OCI-LY3 (cell line): ENCODE results near the gene C3AR1.

Experiments
- H2AFZ ChIP-seq: fragments of 200-600, 300-600 bp; shearing (Covaris generic); 2 replicates; pipeline ENCODE4 v1.6.0; 2014; ENCODE audit warnings: antibody characterized with exemption, low read depth, low read length
- H3K27ac ChIP-seq: fragments of 200-600, 300-600 bp; sonication (generic); 2 replicates; pipeline ENCODE4 v1.5.1; 2014; ENCODE audit warnings: mild to moderate bottlenecking, low read length, moderate library complexity, mixed read lengths
- H3K27me3 ChIP-seq: fragments of 200-600, 300-600 bp; sonication (generic); 2 replicates; pipeline ENCODE4 v1.6.1; 2014; ENCODE audit warnings: low read depth, low read length, mixed read lengths
- H3K36me3 ChIP-seq: fragments of 200-600, 300-600 bp; sonication (generic); replicated peaks from 2 replicates; pipeline ENCODE3; 2014; ENCODE audit warnings: low read depth, low read length, mixed read lengths
- H3K4me1 ChIP-seq: fragments of 300-600, 200-600 bp; sonication (generic); 2 replicates; pipeline ENCODE4 v1.6.1; 2014; ENCODE audit warnings: low read length, mixed read lengths
- H3K4me2 ChIP-seq: fragments of 200-600, 300-600 bp; sonication (generic); 2 replicates; pipeline ENCODE4 v1.6.1; 2014; ENCODE audit warnings: low read length, mixed read lengths
- H3K4me3 ChIP-seq: fragments of 300-600, 200-600 bp; sonication (generic); 2 replicates; pipeline ENCODE4 v1.5.1; 2014; ENCODE audit warnings: antibody characterized with exemption, mild to moderate bottlenecking, low read length, moderate library complexity
- H3K79me2 ChIP-seq: fragments of 300-600, 200-600 bp; shearing (Covaris generic); 2 replicates; pipeline ENCODE4 v1.6.1; 2014; ENCODE audit warnings: mild to moderate bottlenecking, low read length, mixed read lengths
- H3K9ac ChIP-seq: fragments of 300-600, 200-600 bp; shearing (Covaris generic); 2 replicates; pipeline ENCODE4 v1.6.0; 2014; ENCODE audit warnings: mild to moderate bottlenecking, low read length, moderate library complexity
- H3K9me3 ChIP-seq: fragments of 200-600, 300-600 bp; shearing (Covaris generic); 2 replicates; pipeline ENCODE4 v1.6.1; 2014; ENCODE audit warnings: low read length, mixed read lengths; ENCODE audit not compliant: insufficient read depth
- H4K20me1 ChIP-seq: fragments of 200-600, 300-600 bp; sonication (generic); 2 replicates; pipeline ENCODE4 v1.6.1; 2016; ENCODE audit warnings: low read length, mixed read lengths; ENCODE audit not compliant: insufficient read depth
- EZH2phosphoT487 ChIP-seq: fragments of 200-600 bp; shearing (Covaris generic); IDR thresholded peaks from 2 replicates; pipeline ENCODE4 v1.6.1; 2018; ENCODE audit warnings: antibody characterized with exemption, mixed run types, low read depth
- TF ChIP-seq, protein P1 (sequence below): fragments of 200-600, 300-600 bp; sonication (generic); IDR thresholded peaks from 2 replicates; pipeline ENCODE4 v1.5.1; 2014; ENCODE audit warnings: antibody characterized with exemption, low read length, low read depth

C3AR1 gene

DNA sequence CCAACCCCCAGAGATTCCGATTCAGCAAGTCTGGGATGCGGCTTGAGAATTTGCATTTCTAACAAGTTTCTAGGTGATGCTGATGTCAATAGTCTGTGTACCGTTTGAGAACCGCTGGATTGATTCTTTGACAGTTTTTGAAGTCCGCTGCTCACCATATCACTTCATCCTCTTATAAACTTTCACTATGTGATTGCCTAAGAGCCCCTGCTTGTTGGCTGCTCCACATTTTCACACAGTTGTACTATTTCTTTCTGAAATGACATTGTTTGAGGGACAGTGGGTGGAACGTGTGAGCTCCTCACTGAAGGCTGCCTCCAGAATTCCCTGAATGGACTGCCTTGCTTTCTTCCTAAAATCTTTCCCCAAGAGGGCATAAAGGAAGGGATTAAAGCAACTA is 7.7 kb downstream of the C3AR1 start:
- Histone ChIP-seq H3K4me3 (no peak overlapping the region), H3K36me3 (peaks cover 3% of the 10 kb centered on the region), H3K79me2 (no peaks in the 10 kb centered on the region), H3K4me2 (no peak overlapping the region), H4K20me1 (no peaks in the 10 kb centered on the region), H3K9me3 (no peaks in the 10 kb centered on the region), H3K27ac (no peak overlapping the region), H2AFZ (no peak overlapping the region), H3K9ac (no peak overlapping the region), H3K27me3 (no peaks in the 10 kb centered on the region), H3K4me1 (peaks cover 5% of the 10 kb centered on the region)
- TF ChIP-seq, protein P1, sequence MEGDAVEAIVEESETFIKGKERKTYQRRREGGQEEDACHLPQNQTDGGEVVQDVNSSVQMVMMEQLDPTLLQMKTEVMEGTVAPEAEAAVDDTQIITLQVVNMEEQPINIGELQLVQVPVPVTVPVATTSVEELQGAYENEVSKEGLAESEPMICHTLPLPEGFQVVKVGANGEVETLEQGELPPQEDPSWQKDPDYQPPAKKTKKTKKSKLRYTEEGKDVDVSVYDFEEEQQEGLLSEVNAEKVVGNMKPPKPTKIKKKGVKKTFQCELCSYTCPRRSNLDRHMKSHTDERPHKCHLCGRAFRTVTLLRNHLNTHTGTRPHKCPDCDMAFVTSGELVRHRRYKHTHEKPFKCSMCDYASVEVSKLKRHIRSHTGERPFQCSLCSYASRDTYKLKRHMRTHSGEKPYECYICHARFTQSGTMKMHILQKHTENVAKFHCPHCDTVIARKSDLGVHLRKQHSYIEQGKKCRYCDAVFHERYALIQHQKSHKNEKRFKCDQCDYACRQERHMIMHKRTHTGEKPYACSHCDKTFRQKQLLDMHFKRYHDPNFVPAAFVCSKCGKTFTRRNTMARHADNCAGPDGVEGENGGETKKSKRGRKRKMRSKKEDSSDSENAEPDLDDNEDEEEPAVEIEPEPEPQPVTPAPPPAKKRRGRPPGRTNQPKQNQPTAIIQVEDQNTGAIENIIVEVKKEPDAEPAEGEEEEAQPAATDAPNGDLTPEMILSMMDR = no peak
- TF ChIP-seq EZH2phosphoT487 = no peak

DNA sequence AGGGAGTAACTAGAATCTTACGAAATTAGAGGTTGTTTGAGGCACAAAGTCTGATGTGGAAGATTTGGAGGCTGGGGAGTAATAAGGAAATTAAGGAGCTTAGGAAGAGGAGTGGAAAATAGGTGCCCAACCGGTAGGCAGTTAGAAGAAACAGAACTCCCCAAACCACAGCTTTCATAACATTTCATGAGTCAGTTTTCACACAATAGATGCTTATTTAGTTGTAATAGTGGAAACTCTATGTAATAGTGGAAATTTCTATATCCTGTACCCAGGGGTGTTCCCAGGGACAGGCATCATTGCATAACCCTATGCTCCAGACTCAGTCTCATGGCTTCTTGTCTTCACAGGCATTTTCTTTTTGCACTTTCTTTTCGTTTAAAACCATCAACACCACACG is 8.3 kb downstream of the C3AR1 start:
- Histone ChIP-seq H3K9me3 (no peaks in the 10 kb centered on the region), H3K4me3 (no peak overlapping the region), H3K9ac (no peak overlapping the region), H2AFZ (no peak overlapping the region), H3K4me1 (peaks cover 5% of the 10 kb centered on the region), H3K36me3 (peaks cover 6% of the 10 kb centered on the region), H3K4me2 (no peak overlapping the region), H3K27me3 (no peaks in the 10 kb centered on the region), H3K79me2 (no peaks in the 10 kb centered on the region), H3K27ac (no peak overlapping the region), H4K20me1 (no peaks in the 10 kb centered on the region)
- no peak for TF ChIP-seq EZH2phosphoT487
- TF ChIP-seq, protein P1 = no peak

DNA sequence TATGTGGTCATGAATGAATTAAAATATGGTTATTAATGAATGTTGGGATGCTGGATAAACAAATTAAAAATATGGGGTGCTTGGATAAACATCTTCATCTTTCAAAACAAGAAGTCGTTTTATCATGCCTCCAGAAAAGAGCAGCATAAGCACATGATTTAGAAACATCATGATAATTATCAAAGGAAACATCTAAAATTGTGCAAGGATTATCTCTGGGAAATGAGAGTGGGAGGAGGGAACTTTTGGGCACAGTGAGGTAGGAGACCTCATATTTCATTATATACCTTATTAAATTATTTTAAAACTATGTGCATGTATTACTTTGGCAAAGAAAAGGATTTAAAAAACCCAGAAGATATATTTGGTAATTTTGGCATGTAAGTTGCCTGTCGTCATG is 8.9 kb downstream of the C3AR1 start:
- Histone ChIP-seq H3K36me3 (peaks cover 10% of the 10 kb centered on the region), H2AFZ (no peak overlapping the region), H3K9me3 (no peaks in the 10 kb centered on the region), H3K4me1 (peaks cover 5% of the 10 kb centered on the region), H3K9ac (no peak overlapping the region), H3K27me3 (no peaks in the 10 kb centered on the region), H3K4me2 (no peak overlapping the region), H3K79me2 (no peaks in the 10 kb centered on the region), H3K27ac (no peak overlapping the region), H3K4me3 (no peak overlapping the region), H4K20me1 (no peaks in the 10 kb centered on the region)
- TF ChIP-seq, protein P1 = no peak
- no peak for TF ChIP-seq EZH2phosphoT487

DNA sequence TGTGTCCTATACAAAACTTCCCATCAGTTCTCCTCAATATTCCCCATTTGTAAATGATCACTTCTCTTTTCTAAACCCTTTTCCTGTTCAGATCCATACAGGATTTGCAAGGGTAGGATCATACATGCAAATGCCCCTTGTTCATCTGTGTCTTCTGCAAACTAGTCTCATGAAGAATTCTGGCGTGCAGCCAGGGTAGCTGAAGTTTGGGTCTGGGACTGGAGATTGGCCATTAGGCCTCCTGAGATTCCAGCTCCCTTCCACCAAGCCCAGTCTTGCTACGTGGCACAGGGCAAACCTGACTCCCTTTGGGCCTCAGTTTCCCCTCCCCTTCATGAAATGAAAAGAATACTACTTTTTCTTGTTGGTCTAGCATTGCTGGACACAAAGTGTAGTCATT is 11.3 kb downstream of the C3AR1 start:
- Histone ChIP-seq H3K27ac (no peak overlapping the region), H3K79me2 (no peaks in the 10 kb centered on the region), H3K9me3 (no peaks in the 10 kb centered on the region)

More for the DNA sequence above, 11.3 kb downstream of the C3AR1 start:
- Histone ChIP-seq H2AFZ (no peak overlapping the region), H3K4me2 (no peak overlapping the region), H3K9ac (no peak overlapping the region), H3K36me3 (peaks cover 17% of the 10 kb centered on the region), H4K20me1 (no peaks in the 10 kb centered on the region), H3K27me3 (no peaks in the 10 kb centered on the region), H3K4me1 (peaks cover 11% of the 10 kb centered on the region), H3K4me3 (no peak overlapping the region)
- no peak for TF ChIP-seq EZH2phosphoT487
- TF ChIP-seq, protein P1 = no peak
